GM19238 (cell line): Measurements from ENCODE around the gene CHD5.
A peak's percentile ranks its signal among the peaks of the same experiment; 100 is the strongest.

ENCODE experiments used
- DNase-seq: peaks from one replicate; pipeline ENCODE4 v3.0.0; 2011; ENCODE audit warnings: low spot score; ENCODE audit not compliant: insufficient read length

Gene CHD5

DNA sequence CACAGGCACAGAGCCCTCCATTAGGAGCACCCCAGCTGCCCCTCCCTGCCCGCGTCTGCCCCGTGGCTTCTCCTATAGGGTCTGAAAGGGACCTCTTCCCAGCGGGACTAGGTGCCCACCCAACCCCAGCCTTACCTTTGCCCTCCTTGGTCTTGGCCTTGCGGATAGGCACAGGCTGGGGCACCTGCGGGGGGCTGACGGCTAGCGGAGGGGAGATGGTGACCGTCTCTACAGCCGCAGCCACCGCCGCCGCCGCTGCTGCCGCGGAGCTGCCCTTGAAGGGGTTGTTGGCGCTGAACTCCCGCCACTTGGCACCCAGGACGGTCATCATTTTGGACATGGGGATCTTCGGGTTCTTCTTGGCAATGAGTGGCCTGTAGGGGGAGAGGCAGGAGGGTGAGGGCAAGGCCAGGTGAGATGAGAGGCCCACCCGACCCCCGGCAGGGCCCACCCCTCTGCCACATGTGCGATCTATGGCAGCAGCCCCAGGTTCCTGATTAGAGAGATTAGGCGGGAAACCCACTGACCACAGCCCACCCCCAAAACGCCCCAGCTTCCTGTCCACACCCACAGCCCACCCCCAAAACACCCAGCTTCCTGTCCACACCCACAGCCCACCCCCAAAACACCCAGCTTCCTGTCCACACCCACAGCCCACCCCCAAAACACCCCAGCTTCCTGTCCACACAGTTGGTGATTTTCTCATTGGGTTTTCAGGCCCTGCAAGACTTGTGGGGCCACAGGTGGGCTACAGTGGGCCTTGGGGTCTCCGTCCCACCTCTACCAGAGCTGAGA is 25.4 kb downstream of the CHD5 start:
- no peak for DNase-seq

DNA sequence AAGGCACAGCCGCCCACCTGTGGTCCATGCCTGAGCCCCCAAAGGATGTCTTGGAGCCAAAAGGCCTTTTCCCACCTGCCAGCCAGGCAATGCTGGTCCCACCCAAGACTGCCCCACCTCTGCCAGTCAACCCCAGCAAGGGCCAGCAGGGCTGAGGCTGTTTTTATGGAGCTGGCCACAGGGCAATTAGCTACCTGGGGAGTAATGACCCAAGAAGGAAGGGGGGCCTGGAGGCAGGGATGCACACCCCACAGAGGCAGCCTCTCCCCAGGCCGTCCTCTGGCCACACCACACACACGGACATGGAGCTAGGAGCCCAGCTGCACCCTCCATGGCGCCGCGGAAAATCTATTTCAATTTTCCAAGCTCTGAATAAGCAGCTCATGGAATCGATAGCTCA is 27.2 kb downstream of the CHD5 start:
- no peak for DNase-seq

DNA sequence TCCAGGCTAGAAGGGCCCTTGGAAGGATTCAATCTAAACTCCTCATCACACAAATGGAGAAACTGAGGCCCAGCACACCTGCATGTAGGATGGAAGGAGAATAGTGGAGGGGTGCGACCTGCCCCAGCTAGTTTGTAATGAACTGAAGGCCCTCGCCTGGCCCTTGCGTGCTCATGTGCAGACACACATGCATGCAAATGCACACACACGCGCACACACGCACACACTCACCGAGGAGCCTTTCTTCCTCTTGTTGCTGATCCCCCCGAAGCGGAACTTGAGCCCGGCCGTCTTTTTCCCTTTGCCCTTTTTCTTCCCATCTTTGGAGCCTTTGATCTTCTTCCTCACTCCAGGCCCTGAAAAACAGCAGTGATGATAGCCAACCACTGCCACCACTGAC is 27.9 kb downstream of the CHD5 start:
- DNase-seq = no peak

DNA sequence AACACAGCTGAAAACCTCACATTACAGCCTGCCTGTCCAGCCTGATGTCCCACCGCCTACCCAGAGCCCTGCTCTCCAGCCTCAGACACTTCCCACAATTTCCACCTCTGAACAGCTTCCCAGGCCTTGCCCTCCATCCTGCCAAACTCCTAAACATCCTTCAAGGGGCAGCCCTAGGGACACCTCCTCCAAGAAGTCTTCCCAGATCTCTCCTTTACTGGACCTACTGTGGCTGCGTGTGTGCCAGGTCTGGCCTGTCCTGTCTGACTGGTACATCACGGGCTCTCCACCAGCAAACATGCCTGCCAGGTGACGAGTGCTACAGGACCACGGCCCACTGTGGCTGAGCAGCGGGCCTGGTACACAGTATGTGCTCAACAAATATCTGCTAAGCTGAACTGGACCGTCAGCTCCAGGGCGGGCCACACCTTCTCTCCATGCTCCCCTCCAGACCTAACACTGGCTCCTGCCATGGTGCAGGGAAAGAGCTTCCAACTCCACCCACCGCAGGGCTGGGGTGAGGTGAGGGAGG is 28.8 kb downstream of the CHD5 start:
- no peak for DNase-seq

DNA sequence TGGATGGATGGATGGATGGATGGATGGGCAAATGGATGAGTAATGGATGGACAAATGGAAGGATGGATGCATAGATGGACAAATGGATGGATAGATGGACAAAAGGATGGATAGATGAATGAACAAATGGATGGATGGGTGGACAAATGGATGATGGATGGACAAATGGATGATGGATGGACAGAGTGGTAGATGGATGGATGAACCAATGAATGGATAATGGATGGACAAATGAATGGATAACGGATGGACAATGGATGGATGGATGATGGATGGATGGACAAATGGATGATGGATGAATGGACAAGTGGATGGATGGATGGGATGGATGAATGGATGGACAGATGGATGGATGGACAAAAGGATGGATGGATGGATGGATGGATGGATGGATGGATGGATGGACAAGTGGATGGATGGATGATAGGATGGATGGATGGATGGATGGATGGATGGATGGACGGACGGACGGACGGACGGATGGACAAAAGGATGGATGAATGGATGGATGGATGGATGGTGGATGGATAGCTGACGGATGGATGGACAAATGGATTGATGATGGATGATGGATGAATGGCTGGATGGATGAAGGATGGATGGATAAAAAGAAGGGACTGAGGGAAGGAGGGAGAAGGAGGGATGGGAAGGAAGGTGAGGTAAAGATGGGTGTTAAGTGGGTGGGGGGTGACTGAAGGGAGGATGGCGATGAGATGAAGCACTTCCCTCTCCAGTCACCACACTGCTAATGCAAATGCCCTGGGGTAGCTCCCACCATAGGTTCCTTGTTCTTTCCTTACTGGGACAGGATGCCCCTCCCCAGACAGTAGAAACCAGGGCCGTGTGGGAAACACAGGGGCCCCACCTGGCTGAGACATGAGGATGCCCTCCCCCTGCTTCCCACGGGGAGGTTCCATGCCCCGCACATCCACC is 29.8 kb downstream of the CHD5 start:
- no peak for DNase-seq

DNA sequence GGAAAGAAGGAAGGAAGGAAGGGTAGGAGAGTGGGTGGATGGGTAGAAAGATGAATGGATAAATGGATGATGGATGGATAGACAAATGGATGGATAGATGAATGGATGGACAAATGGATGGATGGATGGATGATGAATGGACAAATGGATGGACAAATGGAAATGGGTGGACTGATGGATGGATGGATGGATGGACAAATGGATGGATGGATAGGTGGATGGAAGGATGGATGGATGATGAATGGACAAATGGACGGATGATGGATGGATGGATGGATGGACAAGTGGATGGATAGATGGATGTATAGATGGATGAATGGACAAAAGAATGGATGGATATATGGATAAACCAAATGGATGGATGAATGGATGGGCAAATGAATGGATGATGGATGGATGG is 30.5 kb downstream of the CHD5 start:
- no peak for DNase-seq

DNA sequence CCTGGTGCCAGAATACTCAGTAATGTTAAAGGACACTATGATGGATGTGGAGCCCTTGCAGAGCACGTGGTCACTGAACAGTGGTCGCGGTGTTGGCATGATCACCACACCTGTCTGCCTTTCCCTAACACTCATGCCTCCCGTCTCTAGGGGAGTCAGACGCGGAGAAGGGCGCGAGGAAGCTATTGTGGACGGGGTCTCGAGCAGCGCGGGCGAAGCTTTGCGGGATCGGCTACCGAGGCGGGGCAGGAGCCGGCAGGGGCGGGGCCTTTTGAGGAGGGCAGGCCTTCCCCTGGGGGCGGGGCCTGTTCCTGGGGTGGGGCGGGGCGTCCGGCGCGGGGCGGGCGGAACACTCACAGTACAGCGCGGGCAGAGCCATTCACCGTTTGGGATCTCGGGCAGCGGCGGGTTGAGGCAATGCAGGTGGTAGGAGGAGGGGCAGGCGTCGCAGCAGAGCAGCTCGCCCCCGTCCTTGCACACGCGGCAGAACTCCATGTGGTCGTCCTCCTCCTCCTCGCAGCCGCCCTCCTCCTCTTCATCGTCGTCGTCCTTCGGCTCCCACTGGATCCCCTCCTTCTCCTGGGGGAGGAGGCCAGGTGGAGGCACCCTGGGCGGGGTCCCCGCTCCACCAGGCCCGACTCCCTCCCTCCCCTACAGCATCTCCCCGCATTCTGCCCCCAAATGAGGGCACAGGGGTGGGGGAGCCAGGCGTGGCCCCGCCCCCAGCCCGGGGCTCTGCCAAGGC is 31.5 kb downstream of the CHD5 start:
- DNase-seq = peak; percentile 56

DNA sequence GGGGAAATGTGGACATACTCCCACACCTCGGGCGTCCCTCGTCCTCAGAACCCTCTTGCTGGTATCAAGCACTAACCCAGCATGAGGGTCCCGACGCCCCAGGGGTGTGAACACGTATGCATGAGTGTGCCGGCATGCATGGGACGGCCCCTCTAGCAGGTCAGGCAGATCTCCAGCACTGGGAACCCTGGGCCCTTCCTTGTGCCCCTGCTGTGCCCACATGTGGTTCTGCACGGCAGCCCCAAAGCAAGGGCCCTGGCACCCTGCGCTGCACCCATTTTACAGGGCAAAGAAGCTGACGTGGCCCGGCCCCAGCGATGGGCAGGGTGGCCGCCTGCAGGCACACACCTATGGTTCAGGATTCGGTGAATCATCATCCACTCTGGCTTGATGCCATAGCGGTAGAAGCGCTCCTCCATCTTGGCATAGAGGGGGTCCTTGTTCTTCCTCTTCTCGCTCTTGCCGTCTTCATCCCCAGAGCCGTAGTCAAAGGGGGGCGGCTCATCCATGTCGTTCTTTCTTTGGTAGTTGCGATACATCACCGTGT is 34.2 kb downstream of the CHD5 start:
- DNase-seq = no peak

DNA sequence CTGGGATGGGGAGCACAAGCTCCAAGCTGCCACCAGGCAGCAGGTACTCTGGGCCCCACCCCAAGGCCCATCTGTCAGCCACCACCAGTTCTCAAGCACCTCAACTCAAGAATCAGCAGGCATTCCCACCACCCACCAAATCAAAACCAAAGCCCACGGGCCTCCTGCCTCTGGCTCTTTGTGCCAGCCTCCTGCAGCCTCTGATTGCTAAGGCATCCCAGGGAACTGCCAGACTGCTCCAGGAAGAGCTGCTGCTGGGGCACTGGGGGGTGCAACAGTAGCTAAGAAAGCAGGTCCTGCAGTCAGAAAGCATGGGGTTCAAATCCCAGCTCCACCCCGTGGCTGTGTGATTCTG is 34.7 kb downstream of the CHD5 start:
- DNase-seq = no peak

DNA sequence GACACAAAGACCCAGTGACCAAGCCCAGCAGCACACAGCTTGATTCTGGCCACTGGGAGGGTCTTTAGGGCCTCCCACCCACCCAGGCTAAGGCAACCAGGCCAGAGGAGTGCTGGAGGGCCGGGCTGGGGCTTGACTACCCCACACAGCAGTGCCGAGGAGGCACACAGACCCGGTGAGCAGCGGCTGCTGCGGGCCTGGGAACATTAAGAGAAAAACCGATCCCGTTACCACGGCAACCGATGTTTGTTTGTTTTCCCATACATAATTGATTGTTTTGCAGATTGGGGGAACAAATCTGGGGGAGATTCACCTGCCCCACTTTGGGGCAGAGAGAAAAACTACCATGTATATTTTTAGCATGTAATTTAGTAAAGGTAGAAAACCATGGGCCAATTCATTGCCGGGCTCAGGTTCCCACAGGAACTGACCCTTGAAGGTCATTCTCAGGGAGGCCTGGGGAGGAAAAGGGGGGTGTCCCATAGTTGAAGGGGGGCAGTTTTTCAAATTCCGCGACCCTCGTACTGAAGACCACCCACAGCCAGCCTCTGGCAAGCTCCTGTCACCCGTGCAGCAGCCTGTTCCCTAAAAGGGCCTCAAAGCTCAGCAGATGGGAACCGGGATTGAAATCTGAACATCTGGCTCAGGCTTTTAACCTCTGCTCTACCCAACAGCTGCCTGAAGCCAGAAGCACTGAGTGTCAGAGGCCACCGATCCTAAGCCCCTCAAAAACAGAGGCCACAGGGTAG is 35.3 kb downstream of the CHD5 start:
- DNase-seq = no peak

DNA sequence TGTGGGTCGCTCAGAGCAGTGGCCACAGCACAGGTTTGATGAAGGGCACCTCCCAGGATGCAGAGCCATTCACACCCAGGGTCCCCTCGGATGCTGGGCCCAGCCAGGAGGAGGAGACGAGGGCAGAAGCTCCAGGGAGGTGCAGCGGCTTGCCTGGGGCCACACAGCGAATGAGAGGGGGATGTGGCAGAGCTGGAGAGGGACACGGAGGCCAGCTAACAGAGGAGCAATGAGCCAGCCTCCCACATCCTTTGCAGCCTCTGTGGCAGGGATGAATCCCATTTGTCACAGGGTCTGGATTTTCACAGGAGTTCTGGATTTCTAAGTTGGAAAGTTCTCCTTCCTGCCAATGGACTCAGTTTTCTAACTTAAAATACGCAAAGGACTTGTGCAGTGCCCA is 35.9 kb downstream of the CHD5 start:
- DNase-seq = no peak

DNA sequence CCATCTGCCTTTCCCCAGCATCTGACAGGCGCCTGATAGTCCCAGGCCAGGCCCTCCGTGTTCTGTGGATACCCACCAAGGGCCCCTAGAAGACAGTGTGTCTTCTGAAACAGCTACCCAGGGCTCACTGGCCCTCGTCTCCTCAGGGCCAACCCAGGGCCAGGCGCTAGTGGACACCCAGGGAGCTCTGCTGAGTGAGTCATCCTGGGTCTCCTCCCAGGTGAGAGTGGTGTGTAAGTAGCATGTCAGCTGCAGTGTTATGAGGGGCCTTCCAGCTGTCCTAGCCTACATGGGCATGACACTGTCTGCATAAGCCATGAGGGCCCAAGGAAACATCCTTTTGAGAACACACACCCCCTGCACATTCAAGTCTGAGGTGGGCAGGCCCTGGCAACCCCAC is 36.7 kb downstream of the CHD5 start:
- DNase-seq = no peak

DNA sequence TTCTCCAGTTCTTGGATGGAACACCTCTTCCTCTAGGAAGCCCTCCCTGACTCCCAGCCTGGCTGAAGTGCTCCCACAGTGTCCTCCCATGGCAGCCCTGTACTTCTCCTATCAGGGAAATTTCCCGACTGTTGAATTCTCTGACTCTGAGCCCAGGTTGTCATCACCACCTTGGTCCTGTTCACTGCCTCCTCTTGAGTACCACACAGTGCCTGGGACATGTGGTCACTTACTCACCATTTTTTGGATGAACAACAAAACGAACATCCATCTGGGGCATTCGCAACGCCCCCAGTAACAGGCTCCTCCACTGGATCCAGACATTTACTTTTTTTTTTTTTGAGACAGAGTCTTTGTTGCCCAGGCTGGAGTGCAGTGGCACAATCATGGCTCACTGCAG is 37.4 kb downstream of the CHD5 start:
- no peak for DNase-seq

DNA sequence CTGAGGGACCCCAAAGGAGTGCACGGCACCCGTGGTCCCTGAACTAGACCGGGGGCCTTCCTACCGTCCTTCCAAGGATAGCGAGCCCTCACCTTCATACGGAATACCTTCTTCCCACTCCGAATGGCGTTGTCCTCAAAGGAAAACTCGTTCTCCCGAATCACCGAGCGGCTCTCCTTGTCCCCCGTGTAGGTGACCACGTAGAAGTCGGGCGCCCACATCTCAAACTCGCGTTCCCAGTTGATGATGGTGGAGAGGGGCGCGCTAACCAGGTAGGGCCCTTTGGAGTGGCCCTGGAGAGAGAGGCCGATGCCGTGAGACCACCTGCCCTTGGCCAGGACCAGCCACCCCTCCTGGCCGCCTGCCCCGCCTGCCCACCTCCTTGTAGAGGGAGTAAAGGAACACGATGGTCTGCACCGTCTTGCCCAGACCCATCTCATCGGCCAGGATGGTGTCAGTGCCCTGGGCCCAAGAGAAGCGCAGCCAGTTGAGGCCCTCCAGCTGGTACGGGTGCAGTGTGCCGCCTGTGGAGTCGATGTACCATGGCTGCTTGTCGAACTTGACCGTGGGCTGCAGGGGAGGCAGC is 38.0 kb downstream of the CHD5 start:
- no peak for DNase-seq

DNA sequence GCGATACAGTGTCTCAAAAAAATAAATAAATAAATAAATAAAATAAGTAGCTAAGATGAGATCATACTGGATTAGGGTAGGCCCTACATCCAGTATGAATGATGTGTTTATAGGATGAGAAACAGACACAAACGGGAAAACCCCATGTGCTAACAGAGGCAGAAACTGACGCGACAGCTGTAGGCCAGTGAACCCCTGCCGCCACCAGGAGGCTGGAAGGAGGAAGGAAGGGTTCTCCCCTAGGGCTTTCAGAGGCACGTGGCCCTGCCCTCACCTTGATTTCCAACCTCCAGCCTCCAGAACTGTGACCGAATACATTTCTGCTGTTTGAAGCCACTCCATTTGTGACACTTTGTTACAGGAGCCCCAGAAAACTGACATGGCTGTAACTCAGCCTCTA is 38.5 kb downstream of the CHD5 start:
- DNase-seq = peak; percentile 44

DNA sequence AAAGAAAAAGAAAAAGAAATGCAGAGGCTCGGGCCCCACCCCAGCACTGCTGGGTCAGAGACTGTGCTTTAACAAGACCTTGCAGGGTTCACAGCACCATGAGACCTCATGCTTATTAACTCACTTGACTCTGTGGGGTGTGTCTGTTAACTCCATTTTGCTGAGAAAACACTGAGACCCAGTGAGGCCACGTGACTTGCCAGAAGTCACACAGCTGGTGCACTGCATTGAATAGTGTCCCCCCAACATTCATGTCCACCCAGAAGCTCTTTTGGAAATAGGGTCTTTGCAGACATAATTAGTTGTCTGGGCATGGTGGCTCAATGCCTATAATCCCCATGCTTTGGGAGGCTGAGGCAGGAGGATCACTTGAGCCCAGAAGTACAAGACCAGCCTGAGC is 39.7 kb downstream of the CHD5 start:
- no peak for DNase-seq

DNA sequence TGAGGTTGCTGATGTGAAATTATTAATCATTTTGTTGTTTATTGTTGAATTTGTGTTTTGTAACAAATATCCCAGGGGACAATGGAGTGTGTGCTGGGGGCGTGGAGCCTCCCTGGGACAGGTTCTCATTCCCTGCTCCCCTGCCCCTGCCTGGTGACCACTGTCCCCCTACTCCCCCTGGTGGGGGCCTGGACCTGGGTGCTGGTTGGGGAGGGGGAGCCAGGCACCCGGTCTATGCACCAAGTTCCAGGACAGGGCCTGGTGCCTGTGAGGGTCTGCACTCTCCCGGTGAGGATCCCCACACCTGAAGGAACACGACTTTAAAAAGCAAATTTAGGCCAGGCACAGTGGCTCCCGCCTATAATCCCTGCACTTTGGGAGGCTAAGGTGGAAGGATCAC is 42.4 kb downstream of the CHD5 start:
- no peak for DNase-seq

DNA sequence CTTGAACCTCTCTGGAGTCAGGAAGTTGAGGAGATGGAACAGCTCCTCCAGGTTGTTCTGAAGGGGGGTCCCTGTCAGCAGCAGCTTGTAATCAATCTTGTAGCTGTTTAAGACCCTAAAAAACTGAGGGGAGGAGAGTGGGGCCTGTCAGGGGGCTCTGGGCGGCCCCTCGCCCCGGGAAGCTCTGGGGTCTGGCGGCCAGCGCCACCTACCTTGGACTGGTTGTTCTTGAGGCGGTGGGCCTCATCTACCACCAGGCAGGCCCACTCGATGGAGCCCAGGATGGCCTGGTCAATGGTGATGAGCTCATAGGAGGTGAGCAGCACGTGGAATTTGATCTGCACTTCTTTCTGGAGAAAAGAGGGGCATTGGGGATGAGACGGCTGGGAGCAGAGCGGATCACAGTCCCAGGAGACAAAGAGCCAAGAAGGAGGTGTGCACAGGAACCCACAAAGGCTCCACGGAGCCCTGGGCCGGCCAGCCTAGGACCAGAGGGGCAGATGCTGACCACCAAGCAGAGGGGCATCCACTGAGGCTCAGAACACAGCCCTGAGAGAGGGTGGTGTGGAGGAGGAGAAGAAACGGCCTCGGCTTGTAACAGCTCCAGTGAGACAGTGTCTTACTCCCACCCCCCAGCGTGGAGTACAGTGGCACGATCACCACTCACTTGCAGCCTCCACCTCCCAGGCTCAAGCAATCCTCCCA is 43.5 kb downstream of the CHD5 start:
- no peak for DNase-seq

DNA sequence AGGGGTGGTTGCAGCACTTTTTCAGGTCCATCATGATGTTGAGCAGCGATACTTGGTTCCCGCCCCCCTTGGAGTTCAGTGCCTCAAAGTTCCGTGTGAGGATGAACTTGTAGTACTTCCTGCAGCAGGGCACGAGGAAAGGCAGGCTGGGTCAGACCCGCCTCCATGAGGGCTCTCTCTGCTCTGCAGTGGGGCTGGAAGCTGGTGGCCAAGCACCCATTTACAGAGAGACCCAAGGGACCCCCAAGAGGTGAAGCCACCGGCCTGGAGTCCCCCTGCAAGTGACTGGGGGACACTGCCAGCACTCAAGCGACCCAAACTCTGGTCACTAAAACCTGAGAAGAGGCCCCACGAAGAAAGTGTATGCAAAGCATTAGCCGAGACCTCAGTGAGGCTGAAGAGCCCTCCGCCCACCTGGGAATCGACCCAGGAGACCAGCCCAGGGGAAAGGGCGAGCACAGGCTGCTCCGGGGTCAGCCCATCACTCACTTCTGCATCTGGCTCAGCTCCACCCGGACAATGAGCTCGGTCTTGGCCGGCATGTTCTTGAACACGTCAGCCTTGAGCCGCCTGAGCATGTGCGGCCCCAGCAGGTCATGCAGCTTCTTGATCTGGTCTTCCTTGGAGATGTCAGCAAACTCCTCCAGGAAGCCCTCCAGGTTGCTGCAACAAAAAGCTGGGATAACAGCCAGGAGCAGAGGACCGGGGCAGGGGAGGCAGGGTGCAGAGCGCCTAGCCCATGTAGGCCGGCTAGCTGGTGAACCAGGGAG is 45.2 kb downstream of the CHD5 start:
- DNase-seq = no peak
